Testis (tissue), 2 donors: ENCODE measurements around the gene HSH2D.

Experiments used
- CTCF ChIP-seq, 3 experiments: fragments of 450-650 bp in 2 of 3; fragments of 200-600 bp in 1 of 3; sonication (generic) in 1 of 3; IDR thresholded peaks; one replicate each; pipeline ENCODE4 v1.5.1; 2016 to 2019; ENCODE audit warnings: antibody characterized with exemption in 3 of 3, mild to moderate bottlenecking in 2 of 3, moderate library complexity in 1 of 3
- POLR2A ChIP-seq: fragments of 450-650 bp; IDR thresholded peaks from one replicate; pipeline ENCODE4 v1.6.1; 2017; ENCODE audit warnings: antibody characterized with exemption, mild to moderate bottlenecking, moderate library complexity

GRCh38 chr19:16143399-16144215 is at the start of gene HSH2D:
- TF ChIP-seq CTCF (IDR thresholded peaks at IDR 0.05) (no peak), POLR2A (no peak)
